ENCODE results near the gene RPS14. TPM values are rescaled to one million over a fixed set of nuclear protein-coding genes. Genes with fewer than 3 reads are reported as not detected.

The RPS14 gene
- total RNA-seq, 1 donor from 2014 or later: 1,202 TPM

- Histone ChIP-seq H3K4me3 (no peak overlapping the region), H3K4me1 (no peaks in the 10 kb centered on the region), H3K27ac (replicated peaks) (no peak overlapping the region), H3K9me3 (replicated peaks) (no peaks in the 10 kb centered on the region), H3K36me3 (no peaks in the 10 kb centered on the region), H3K27me3 (ENCODE audit: low read depth) (no peaks in the 10 kb centered on the region)
- no peak for TF ChIP-seq CTCF (IDR thresholded peaks at IDR 0.05; ENCODE audit: borderline replicate concordance)
- intact Hi-C loops (cut with micrococcal nuclease): no loop called here
- no peak for DNase-seq
These were observed 24.3 kb upstream of the RPS14 start for GRCh38 chr5:150473673-150474358.

- Histone ChIP-seq H3K27ac (replicated peaks) (no peak overlapping the region), H3K4me1 (peaks cover 17% of the 10 kb centered on the region), H3K36me3 (no peaks in the 10 kb centered on the region), H3K4me3 (no peak overlapping the region), H3K27me3 (ENCODE audit: low read depth) (no peaks in the 10 kb centered on the region), H3K9me3 (replicated peaks) (no peaks in the 10 kb centered on the region)
- no peak for DNase-seq
- no peak for TF ChIP-seq CTCF (IDR thresholded peaks at IDR 0.05; ENCODE audit: borderline replicate concordance)
- intact Hi-C loops (cut with micrococcal nuclease): no loop called here
These were observed 20.4 kb upstream of the RPS14 start for GRCh38 chr5:150469718-150470469.

GRCh38 chr5:150468206-150468605, 18.7 kb upstream of the RPS14 start:
- Histone ChIP-seq H3K36me3 (no peaks in the 10 kb centered on the region), H3K27ac (replicated peaks) (no peak overlapping the region), H3K27me3 (ENCODE audit: low read depth) (no peaks in the 10 kb centered on the region), H3K4me1 (peaks cover 27% of the 10 kb centered on the region), H3K4me3 (no peak overlapping the region), H3K9me3 (replicated peaks) (no peaks in the 10 kb centered on the region)
- TF ChIP-seq CTCF (IDR thresholded peaks at IDR 0.05; ENCODE audit: borderline replicate concordance): no peak
- intact Hi-C loops (cut with micrococcal nuclease): no loop called here
- DNase-seq: no peak

GRCh38 chr5:150465927-150466326, 16.4 kb upstream of the RPS14 start:
- Histone ChIP-seq H3K4me1 (peaks cover 27% of the 10 kb centered on the region), H3K27ac (replicated peaks) (peak overlapping the region; percentile 85), H3K36me3 (no peaks in the 10 kb centered on the region), H3K9me3 (replicated peaks) (no peaks in the 10 kb centered on the region), H3K4me3 (no peak overlapping the region), H3K27me3 (ENCODE audit: low read depth) (no peaks in the 10 kb centered on the region)
- intact Hi-C loops (cut with micrococcal nuclease): no loop called here
- no peak for TF ChIP-seq CTCF (IDR thresholded peaks at IDR 0.05; ENCODE audit: borderline replicate concordance)
- DNase-seq: no peak

GRCh38 chr5:150464554-150465012, 15.0 kb upstream of the RPS14 start:
- DNase-seq: no peak
- intact Hi-C loops (cut with micrococcal nuclease): no loop called here
- peak overlapping the region; percentile 85 for H3K27ac ChIP-seq (replicated peaks)
- no peaks in the 10 kb centered on the region for H3K36me3 ChIP-seq
- no peaks in the 10 kb centered on the region for H3K9me3 ChIP-seq (replicated peaks)
- no peaks in the 10 kb centered on the region for H3K27me3 ChIP-seq (ENCODE audit: low read depth)
- no peak overlapping the region for H3K4me3 ChIP-seq
- peaks cover 28% of the 10 kb centered on the region for H3K4me1 ChIP-seq
- TF ChIP-seq CTCF (IDR thresholded peaks at IDR 0.05; ENCODE audit: borderline replicate concordance): no peak
